BJ (cell line): ENCODE measurements around the gene SNX8. TPM values are rescaled to one million over a fixed set of nuclear protein-coding genes. Genes with fewer than 3 reads are reported as not detected.
A peak's percentile ranks its signal among the peaks of the same experiment; 100 is the strongest.

Experiments used
- CTCF ChIA-PET: fragments of 350-600 bp; formaldehyde crosslinking; extraction: SDS; loops from one replicate; lab custom pipeline; 2021; ENCODE audit warnings: antibody characterized with exemption, inconsistent platforms; lab: Yijun Ruan, JAX
- POLR2A ChIA-PET: fragments of 300-600 bp; sonication (Branson Sonifier 250); formaldehyde crosslinking; extraction: SDS; loops from one replicate; lab custom pipeline; 2021; ENCODE audit warnings: antibody characterized with exemption; lab: Charles Lee
- DNase-seq: peaks from one replicate; pipeline ENCODE4 v3.0.0-alpha.2; 2011; ENCODE audit warnings: low read depth
- H3K27me3 ChIP-seq: 2 replicates; pipeline ENCODE4 v1.6.0; 2011; ENCODE audit warnings: low read length; ENCODE audit not compliant: control insufficient read depth, insufficient read depth
- H3K36me3 ChIP-seq: 2 replicates; pipeline ENCODE4 v1.5.1; 2011; ENCODE audit warnings: low read length; ENCODE audit not compliant: control insufficient read depth, insufficient read depth
- H3K4me3 ChIP-seq: 2 replicates; pipeline ENCODE4 v1.5.1; 2011; ENCODE audit warnings: low read depth, mild to moderate bottlenecking, control low read depth, low read length
- CTCF ChIP-seq: IDR thresholded peaks from 2 replicates; pipeline ENCODE4 v1.5.1; 2011; ENCODE audit warnings: low read depth, mild to moderate bottlenecking, control low read depth, inconsistent platforms, low read length, moderate library complexity; ENCODE audit not compliant: insufficient read depth
- polyA plus RNA-seq: library from polyadenylated mRNA; depleted of rRNA; stranded (reverse); fragments of >200 nt; gene quantifications from 2 replicates; pipeline ENCODE4 v1.2.3, GENCODE V29; 2011

SNX8 gene
- polyA plus RNA-seq, 1 experiment = 62.1 TPM

GRCh38 chr7:2242541-2243429 is 71.5 kb downstream of the SNX8 start:
- CTCF ChIA-PET = interaction anchor here (1.2 kb wide), 1 partner anchor 105 kb away, joined by 4 read pairs; no protein-coding TSS in a partner anchor
- POLR2A ChIA-PET = no interaction called here
- Histone ChIP-seq H3K4me3 (peak overlapping the region; percentile 87), H3K27me3 (no peaks in the 10 kb centered on the region), H3K36me3 (peaks cover 10% of the 10 kb centered on the region)
- DNase-seq = no peak
- peak; percentile 22; the same call in 1 of the 2 replicates for TF ChIP-seq CTCF

GRCh38 chr7:2241580-2242540 is 72.4 kb downstream of the SNX8 start, which contains the start of the genes MRM2 and NUDT1:
TSS of gene MRM2 (minus strand) at chr7:2242205. CDS start at chr7:2242169, 36 bp downstream.
TSS of gene NUDT1 (plus strand) at chr7:2242226. CDS start at chr7:2244575, 2,349 bp downstream.
- CTCF ChIA-PET = interaction anchor here (0.8 to 1.2 kb wide), 2 partner anchors 76 to 106 kb away, joined by 4 to 5 read pairs; no protein-coding TSS in a partner anchor
- POLR2A ChIA-PET = no interaction called here
- Histone ChIP-seq H3K27me3 (no peaks in the 10 kb centered on the region), H3K4me3 (peak within 1 kb of the TSS; percentile 87), H3K36me3 (peaks cover 12% of the 10 kb centered on the region)
- TF ChIP-seq CTCF = no peak
- no peak for DNase-seq

GRCh38 chr7:2239242-2239641 is 75.0 kb downstream of the SNX8 start:
- no peak overlapping the region for H3K4me3 ChIP-seq
- peaks cover 16% of the 10 kb centered on the region for H3K36me3 ChIP-seq
- no peak for DNase-seq
- no peak for TF ChIP-seq CTCF
- no peaks in the 10 kb centered on the region for H3K27me3 ChIP-seq
- POLR2A ChIA-PET = no interaction called here
- CTCF ChIA-PET = interaction anchor here (1.2 kb wide), 1 partner anchor 108 kb away, joined by 3 read pairs; no protein-coding TSS in a partner anchor

- H3K27me3 ChIP-seq = no peaks in the 10 kb centered on the region
- ChIA-PET CTCF (interaction anchor here (1.3 to 1.4 kb wide), 2 partner anchors 11 to 111 kb away, joined by 4 to 6 read pairs; no protein-coding TSS in a partner anchor), POLR2A (no interaction called here)
- H3K4me3 ChIP-seq = no peak overlapping the region
- H3K36me3 ChIP-seq = peaks cover 16% of the 10 kb centered on the region
- DNase-seq = no peak
- TF ChIP-seq CTCF = no peak
Measured at GRCh38 chr7:2237109-2237602, 77.1 kb downstream of the SNX8 start.
